GM12891 (cell line): ENCODE data around the gene HIF3A.

Experiments
- DNase-seq: peaks from one replicate; pipeline ENCODE4 v3.0.0; 2011; ENCODE audit warnings: low spot score; ENCODE audit not compliant: insufficient read length
- FAIRE-seq: peaks from 2 replicates; lab custom pipeline; 2011; peaks lifted over from hg19 to GRCh38; lab: Jason Lieb, UNC
- PAX5 ChIP-seq: IDR thresholded peaks from 2 replicates; pipeline ENCODE4 v1.6.1; 2011; ENCODE audit warnings: low read length, moderate library complexity, mild to moderate bottlenecking; ENCODE audit not compliant: insufficient read depth, severe bottlenecking
- POLR2A ChIP-seq: IDR thresholded peaks from 2 replicates; pipeline ENCODE4 v1.6.1; 2011; ENCODE audit warnings: low read depth, low read length, control low read depth
- POLR2AphosphoS5 ChIP-seq: IDR thresholded peaks from 2 replicates; pipeline ENCODE4 v1.6.1; 2011; ENCODE audit warnings: low read depth, low read length, control low read depth
- POU2F2 ChIP-seq: IDR thresholded peaks from 2 replicates; pipeline ENCODE4 v1.6.1; 2011; ENCODE audit warnings: low read depth, mild to moderate bottlenecking, control low read depth, low read length, moderate library complexity
- SPI1 ChIP-seq: IDR thresholded peaks from 2 replicates; pipeline ENCODE4 v1.6.1; 2011; ENCODE audit warnings: low read depth, low read length, control low read depth
- TAF1 ChIP-seq: IDR thresholded peaks from 2 replicates; pipeline ENCODE4 v1.6.1; 2011; ENCODE audit warnings: low read depth, low read length, control low read depth

The HIF3A gene

DNA sequence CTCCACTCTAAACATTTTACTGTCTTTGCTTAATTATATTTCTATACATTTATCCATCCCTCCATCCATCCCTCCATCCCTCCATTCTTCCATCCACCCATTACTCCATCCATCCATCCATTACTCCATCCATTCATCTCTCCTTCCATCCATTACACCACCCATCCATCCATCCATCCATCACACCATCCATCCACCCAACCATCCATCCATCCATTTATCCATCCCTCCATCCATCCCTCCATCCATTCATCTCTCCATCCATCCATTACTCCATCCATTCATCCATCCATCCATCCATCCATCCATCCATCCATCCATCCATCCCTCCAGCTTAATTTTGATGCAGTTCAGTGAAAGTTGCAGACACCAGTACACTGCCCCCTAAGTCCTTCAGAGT is 5.0 kb upstream of the HIF3A start:
- TF ChIP-seq SPI1 = no peak
- no peak for TF ChIP-seq POLR2AphosphoS5
- no peak for TF ChIP-seq POU2F2
- no peak for TF ChIP-seq TAF1
- TF ChIP-seq POLR2A = no peak
- TF ChIP-seq PAX5 = no peak
- no peak for FAIRE-seq
- no peak for DNase-seq

DNA sequence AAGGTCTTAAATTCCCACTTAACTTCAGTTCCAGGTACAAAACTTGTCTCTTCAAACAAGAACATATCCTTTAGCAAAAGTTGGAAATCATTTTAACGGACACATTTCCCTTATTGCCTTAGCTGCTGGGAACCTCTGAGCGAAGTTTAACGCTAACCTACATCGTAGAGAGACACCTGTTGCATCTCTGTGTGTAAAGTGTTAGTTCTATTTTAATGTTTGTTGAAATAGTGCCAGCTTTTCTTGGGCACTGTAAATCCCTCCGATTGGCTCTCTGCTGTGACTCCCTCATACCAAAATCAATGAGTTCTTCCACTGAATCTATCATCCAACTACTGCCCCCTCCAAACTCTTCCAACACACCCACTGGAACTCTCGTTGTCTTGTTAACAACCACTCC is 2.3 kb upstream of the HIF3A start:
- TF ChIP-seq POLR2AphosphoS5 = no peak
- no peak for TF ChIP-seq TAF1
- no peak for TF ChIP-seq PAX5
- TF ChIP-seq POLR2A = no peak
- no peak for TF ChIP-seq POU2F2
- TF ChIP-seq SPI1 = no peak
- DNase-seq (no peak), FAIRE-seq (no peak)

DNA sequence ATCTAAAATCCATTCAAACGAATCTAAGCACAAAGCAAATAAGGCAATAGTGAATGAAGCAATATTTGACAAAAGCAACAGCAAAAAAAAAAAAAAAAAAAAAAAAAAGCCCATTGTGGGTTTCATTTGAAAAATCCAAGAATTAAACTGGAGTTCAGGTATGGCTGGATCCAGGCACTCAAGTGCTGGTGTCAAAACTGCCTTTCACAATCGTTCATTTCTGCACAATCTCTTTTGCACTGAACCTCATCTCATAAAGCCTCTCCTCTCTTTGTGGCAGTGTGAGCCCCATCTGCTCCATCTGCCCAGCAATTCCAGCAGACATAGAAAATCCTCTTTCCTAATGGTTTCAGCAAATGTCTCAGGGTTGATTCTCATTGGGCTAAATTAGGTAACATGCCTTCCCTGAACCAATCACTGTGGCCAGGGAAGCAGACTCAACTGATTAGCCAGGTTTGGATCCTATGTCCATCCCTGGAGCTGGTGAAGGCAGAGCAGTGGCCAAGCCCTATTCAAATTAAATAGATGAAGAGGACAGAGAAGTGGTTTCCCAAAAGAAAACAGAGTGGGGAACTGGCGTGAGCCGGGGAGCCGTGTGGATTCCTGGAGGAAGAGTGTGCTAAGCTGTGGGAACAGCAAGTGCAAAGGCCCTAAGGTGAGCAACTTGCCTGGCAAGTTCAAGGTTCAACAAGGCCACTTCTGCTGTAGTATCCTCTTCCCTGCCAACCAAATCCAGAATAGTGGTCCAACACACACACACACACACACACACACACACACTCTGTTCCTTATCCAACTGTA is 1.2 kb upstream of the HIF3A start:
- FAIRE-seq (no peak), DNase-seq (no peak)
- TF ChIP-seq TAF1 = no peak
- TF ChIP-seq POLR2A = no peak
- TF ChIP-seq POLR2AphosphoS5 = no peak
- no peak for TF ChIP-seq PAX5
- no peak for TF ChIP-seq SPI1
- no peak for TF ChIP-seq POU2F2

DNA sequence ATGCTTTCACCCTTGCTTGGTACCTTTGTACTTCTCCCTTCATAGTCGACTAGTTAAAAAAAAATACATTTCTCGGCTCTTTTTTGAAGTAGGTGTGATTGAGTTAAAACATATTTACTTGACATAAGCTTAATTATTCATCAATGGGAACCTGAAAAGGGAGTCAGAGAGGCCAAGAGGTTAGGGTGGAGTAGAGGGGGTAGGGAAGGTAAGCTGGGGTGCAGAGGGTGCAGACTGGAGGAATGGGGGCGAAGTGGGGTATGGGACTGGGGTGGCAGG is 701 bp upstream of the HIF3A start:
- TF ChIP-seq POLR2AphosphoS5 = no peak
- TF ChIP-seq TAF1 = no peak
- TF ChIP-seq PAX5 = no peak
- no peak for TF ChIP-seq SPI1
- no peak for TF ChIP-seq POLR2A
- TF ChIP-seq POU2F2 = no peak
- FAIRE-seq (no peak), DNase-seq (no peak)

DNA sequence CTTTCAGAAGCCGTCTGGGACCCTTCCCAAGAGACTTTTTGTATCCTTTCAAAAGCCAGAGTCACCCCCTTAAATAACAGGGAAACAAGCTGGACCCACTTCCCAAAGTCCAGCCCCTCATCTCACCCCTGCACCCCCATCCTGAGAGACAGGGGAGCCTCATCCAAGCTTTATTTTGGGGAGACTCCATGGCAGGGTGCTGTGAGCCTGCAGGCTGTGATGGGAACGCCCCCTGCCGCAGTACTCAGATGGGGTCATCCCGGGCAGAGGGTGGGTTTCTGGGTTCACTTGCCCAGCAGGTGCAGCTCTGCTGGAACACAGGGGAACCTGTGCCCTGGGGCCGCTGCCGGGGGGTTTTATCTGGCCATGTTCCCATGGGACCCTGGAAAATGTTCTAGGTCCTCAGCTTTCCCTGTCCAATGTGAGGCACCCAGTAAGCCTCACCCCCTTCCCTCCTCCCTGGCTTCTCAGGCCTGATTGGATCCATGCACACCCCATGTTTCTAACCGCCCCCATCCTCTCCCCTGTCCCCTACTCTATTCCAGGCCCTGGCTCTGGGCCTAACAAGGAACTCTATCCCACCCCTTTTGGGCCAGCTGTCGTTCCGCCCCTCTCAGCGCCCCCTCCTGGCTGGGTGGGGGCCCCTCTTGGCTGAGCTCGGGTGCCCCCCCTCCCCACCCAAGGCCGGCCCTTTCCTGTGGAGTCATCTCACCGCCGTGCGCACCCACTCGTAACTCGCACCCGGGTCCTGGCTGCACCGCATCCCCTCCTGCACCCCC is 1.0 kb downstream of the HIF3A start:
- DNase-seq (no peak), FAIRE-seq (no peak)
- no peak for TF ChIP-seq PAX5
- no peak for TF ChIP-seq POLR2A
- no peak for TF ChIP-seq POLR2AphosphoS5
- no peak for TF ChIP-seq SPI1
- TF ChIP-seq TAF1 = no peak
- TF ChIP-seq POU2F2 = no peak

DNA sequence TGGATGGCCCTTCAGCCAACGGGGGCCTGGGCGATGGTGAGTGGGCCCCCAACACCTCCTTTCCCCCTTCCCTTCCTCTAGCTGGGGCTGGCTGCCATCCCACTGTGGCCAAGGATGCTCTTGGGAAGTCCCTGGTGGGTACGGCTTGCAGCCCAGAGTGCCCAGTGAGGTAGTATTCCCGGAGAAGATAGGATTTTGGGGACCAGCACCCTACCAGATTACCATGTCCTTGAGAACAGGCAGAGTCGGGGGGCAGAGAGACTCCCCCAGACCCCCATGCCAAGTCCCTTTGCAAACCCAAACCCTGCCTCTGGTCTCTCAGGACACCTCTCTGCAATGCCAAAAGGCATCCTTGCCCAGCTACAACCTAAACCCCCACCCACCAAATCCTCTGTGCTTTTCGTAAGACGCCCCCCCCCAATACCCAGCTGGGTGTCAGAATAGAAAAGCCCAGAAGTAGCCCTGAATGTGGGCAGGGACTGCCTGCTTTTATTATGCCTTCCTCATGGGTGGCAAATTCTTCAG is 1.7 kb downstream of the HIF3A start:
- DNase-seq (no peak), FAIRE-seq (no peak)
- TF ChIP-seq POLR2A (no peak), PAX5 (no peak), POLR2AphosphoS5 (no peak), POU2F2 (no peak), TAF1 (no peak), SPI1 (no peak)

DNA sequence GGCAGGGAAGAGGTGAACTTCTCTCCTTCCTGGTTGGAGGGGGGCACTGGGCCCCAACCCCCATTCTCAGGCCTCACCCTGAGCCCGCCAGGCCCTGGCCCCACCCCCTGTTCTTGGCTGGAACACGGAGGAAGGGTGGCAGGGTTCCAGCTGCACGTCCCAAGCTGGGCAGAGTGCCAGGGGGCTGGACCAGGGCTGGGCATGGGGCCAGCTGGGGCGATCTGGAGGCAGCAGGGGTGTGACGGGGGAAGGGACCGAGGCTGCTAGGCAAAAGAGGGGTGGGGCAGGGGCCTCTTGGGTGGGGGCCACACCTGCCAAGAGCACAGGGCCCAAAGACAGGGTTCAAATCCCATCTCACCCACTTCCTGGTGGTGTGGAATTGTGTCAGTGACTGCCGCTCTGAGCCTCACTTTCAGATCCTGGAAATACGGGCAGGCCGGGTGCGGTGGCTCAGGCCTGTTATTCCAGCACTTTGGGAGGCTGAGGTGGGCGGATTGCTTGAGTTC is 2.2 kb downstream of the HIF3A start:
- FAIRE-seq = no peak
- TF ChIP-seq POU2F2 = no peak
- TF ChIP-seq SPI1 = no peak
- TF ChIP-seq PAX5 = no peak
- TF ChIP-seq TAF1 = no peak
- TF ChIP-seq POLR2A = no peak
- TF ChIP-seq POLR2AphosphoS5 = no peak
- no peak for DNase-seq

DNA sequence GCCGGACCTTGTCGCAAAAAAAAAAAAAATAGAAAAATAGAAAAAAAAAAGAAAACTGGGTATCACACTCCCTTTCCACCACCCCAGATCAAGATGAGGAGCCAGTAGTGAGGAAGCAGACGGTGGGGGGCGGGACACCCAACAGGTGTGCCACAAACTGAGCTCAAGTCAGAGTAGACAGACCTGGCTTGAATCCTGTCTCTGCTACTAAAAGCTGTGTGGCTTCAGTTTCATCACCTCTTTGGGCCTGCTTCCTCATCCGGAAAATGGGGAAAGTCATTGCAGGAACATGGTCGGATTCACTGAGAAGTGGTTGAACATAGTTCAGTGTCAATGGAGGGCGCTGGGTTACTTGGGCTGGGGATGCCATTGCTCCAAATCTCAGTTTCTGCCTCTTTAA is 2.9 kb downstream of the HIF3A start:
- DNase-seq = no peak
- no peak for TF ChIP-seq SPI1
- TF ChIP-seq TAF1 = no peak
- no peak for TF ChIP-seq POU2F2
- TF ChIP-seq POLR2AphosphoS5 = no peak
- TF ChIP-seq PAX5 = no peak
- no peak for TF ChIP-seq POLR2A
- no peak for FAIRE-seq

DNA sequence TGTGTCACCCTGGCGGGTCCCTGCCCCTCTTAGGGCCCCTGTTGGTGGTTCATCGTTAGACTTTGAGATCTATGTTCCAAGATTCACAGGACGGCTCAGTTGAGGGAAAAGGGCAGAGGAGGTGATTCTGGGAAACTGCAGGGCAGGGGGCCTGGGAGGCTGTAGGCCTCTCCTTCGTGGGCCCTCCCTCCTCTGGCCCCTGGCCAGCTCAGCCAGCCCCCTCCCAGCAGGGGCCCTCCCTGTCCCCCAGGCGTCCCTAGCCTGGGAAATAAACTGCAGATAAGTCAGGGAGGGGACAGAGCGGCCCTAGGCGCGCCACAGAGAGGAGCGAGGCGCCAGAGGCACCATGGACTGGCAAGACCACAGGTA is 6.5 kb downstream of the HIF3A start:
- FAIRE-seq (no peak), DNase-seq (no peak)
- TF ChIP-seq PAX5 (no peak), POLR2AphosphoS5 (no peak), TAF1 (no peak), POU2F2 (no peak), SPI1 (no peak), POLR2A (no peak)
